Dendritic cell treated with granulocyte-macrophage colony-stimulating factor and Interleukin-4, amounts not matched to agents 40 ng/mL and 50 ng/mL, for 4 days (primary cell): Measurements from ENCODE around the gene ASTN2.

Source experiments
- H3K27ac Mint-ChIP-seq: one replicate; pipeline ENCODE4 v1.8.0; 2022; ENCODE audit warnings: mild to moderate bottlenecking, mixed read lengths
- H3K27me3 Mint-ChIP-seq: one replicate; pipeline ENCODE4 v1.8.0; 2022; ENCODE audit warnings: mild to moderate bottlenecking, mixed read lengths
- H3K36me3 Mint-ChIP-seq: one replicate; pipeline ENCODE4 v1.8.0; 2022; ENCODE audit warnings: low read depth, mixed read lengths
- H3K4me1 Mint-ChIP-seq: one replicate; pipeline ENCODE4 v1.8.0; 2022; ENCODE audit warnings: low read depth, mixed read lengths
- H3K4me3 Mint-ChIP-seq: one replicate; pipeline ENCODE4 v1.8.0; 2022; ENCODE audit warnings: mild to moderate bottlenecking, moderate library complexity, mixed read lengths
- H3K9me3 Mint-ChIP-seq: one replicate; pipeline ENCODE4 v1.8.0; 2022; ENCODE audit warnings: mixed read lengths
- intact Hi-C: fragments of 100-400 bp; cut with micrococcal nuclease; formaldehyde crosslinking; loops from one replicate; pipeline ENCODE4 v1.15.0; 2022

Gene ASTN2

GRCh38 chr9:117095081-117095480, 319.8 kb downstream of the ASTN2 start:
- no peak overlapping the region for H3K4me3 Mint-ChIP-seq
- H3K27me3 Mint-ChIP-seq: peaks cover 1% of the 10 kb centered on the region
- H3K4me1 Mint-ChIP-seq: no peaks in the 10 kb centered on the region
- no peak overlapping the region for H3K27ac Mint-ChIP-seq
- H3K36me3 Mint-ChIP-seq: no peaks in the 10 kb centered on the region
- intact Hi-C loops: no loop called here
- H3K9me3 Mint-ChIP-seq: no peaks in the 10 kb centered on the region

- Mint-ChIP-seq H3K27me3 (peaks cover 1% of the 10 kb centered on the region), H3K9me3 (no peaks in the 10 kb centered on the region), H3K4me3 (no peak overlapping the region), H3K4me1 (no peaks in the 10 kb centered on the region), H3K36me3 (no peaks in the 10 kb centered on the region), H3K27ac (no peak overlapping the region)
- intact Hi-C loops: no loop called here
These were observed 320.7 kb downstream of the ASTN2 start for GRCh38 chr9:117093891-117094844.

- Mint-ChIP-seq H3K4me3 (no peak overlapping the region), H3K27ac (no peak overlapping the region), H3K27me3 (peaks cover 1% of the 10 kb centered on the region), H3K36me3 (no peaks in the 10 kb centered on the region), H3K4me1 (no peaks in the 10 kb centered on the region), H3K9me3 (no peaks in the 10 kb centered on the region)
- intact Hi-C loops: no loop called here
These were observed 322.3 kb downstream of the ASTN2 start for GRCh38 chr9:117092582-117092981.

- intact Hi-C loops: no loop called here
- H3K9me3 Mint-ChIP-seq: no peaks in the 10 kb centered on the region
- H3K27me3 Mint-ChIP-seq: peaks cover 1% of the 10 kb centered on the region
- no peak overlapping the region for H3K4me3 Mint-ChIP-seq
- H3K27ac Mint-ChIP-seq: no peak overlapping the region
- no peaks in the 10 kb centered on the region for H3K36me3 Mint-ChIP-seq
- H3K4me1 Mint-ChIP-seq: no peaks in the 10 kb centered on the region
These were observed 323.3 kb downstream of the ASTN2 start for GRCh38 chr9:117091529-117091928.

- Mint-ChIP-seq H3K9me3 (no peaks in the 10 kb centered on the region), H3K4me3 (no peak overlapping the region), H3K4me1 (no peaks in the 10 kb centered on the region), H3K27ac (no peak overlapping the region), H3K36me3 (no peaks in the 10 kb centered on the region), H3K27me3 (peaks cover 1% of the 10 kb centered on the region)
- intact Hi-C loops: no loop called here
These were observed 326.1 kb downstream of the ASTN2 start for GRCh38 chr9:117088786-117089185.

GRCh38 chr9:117088140-117088539, 326.7 kb downstream of the ASTN2 start:
- no peaks in the 10 kb centered on the region for H3K36me3 Mint-ChIP-seq
- H3K4me1 Mint-ChIP-seq: no peaks in the 10 kb centered on the region
- H3K27me3 Mint-ChIP-seq: peaks cover 1% of the 10 kb centered on the region
- intact Hi-C loops: no loop called here
- H3K4me3 Mint-ChIP-seq: no peak overlapping the region
- H3K9me3 Mint-ChIP-seq: no peaks in the 10 kb centered on the region
- no peak overlapping the region for H3K27ac Mint-ChIP-seq

- intact Hi-C loops: no loop called here
- no peaks in the 10 kb centered on the region for H3K36me3 Mint-ChIP-seq
- no peak overlapping the region for H3K4me3 Mint-ChIP-seq
- H3K27ac Mint-ChIP-seq: no peak overlapping the region
- no peaks in the 10 kb centered on the region for H3K4me1 Mint-ChIP-seq
- H3K27me3 Mint-ChIP-seq: peaks cover 2% of the 10 kb centered on the region
- H3K9me3 Mint-ChIP-seq: no peaks in the 10 kb centered on the region
These were observed 330.6 kb downstream of the ASTN2 start for GRCh38 chr9:117084221-117084620.

GRCh38 chr9:117083559-117083958, 331.3 kb downstream of the ASTN2 start:
- Mint-ChIP-seq H3K4me1 (no peaks in the 10 kb centered on the region), H3K27me3 (peaks cover 2% of the 10 kb centered on the region), H3K9me3 (no peaks in the 10 kb centered on the region), H3K36me3 (no peaks in the 10 kb centered on the region), H3K4me3 (no peak overlapping the region), H3K27ac (no peak overlapping the region)
- intact Hi-C loops: no loop called here

- no peak overlapping the region for H3K27ac Mint-ChIP-seq
These were observed 333.1 kb downstream of the ASTN2 start for GRCh38 chr9:117081641-117082317.

GRCh38 chr9:117080765-117081390, 334.0 kb downstream of the ASTN2 start:
- intact Hi-C loops: no loop called here
- Mint-ChIP-seq H3K9me3 (no peaks in the 10 kb centered on the region), H3K27me3 (peaks cover 2% of the 10 kb centered on the region), H3K4me3 (no peak overlapping the region), H3K36me3 (no peaks in the 10 kb centered on the region), H3K4me1 (no peaks in the 10 kb centered on the region), H3K27ac (no peak overlapping the region)

More at GRCh38 chr9:117081641-117082317, 333.1 kb downstream of the ASTN2 start:
- H3K36me3 Mint-ChIP-seq: no peaks in the 10 kb centered on the region
- no peaks in the 10 kb centered on the region for H3K4me1 Mint-ChIP-seq
- H3K27me3 Mint-ChIP-seq: peaks cover 2% of the 10 kb centered on the region
- no peaks in the 10 kb centered on the region for H3K9me3 Mint-ChIP-seq
- intact Hi-C loops: no loop called here
- H3K4me3 Mint-ChIP-seq: no peak overlapping the region

- intact Hi-C loops: no loop called here
- H3K36me3 Mint-ChIP-seq: no peaks in the 10 kb centered on the region
- no peak overlapping the region for H3K4me3 Mint-ChIP-seq
These were observed 338.1 kb downstream of the ASTN2 start for GRCh38 chr9:117076571-117077290.

GRCh38 chr9:117075636-117076035, 339.2 kb downstream of the ASTN2 start:
- Mint-ChIP-seq H3K9me3 (no peaks in the 10 kb centered on the region), H3K27ac (no peak overlapping the region), H3K4me3 (no peak overlapping the region), H3K27me3 (no peaks in the 10 kb centered on the region), H3K36me3 (no peaks in the 10 kb centered on the region), H3K4me1 (no peaks in the 10 kb centered on the region)
- intact Hi-C loops: no loop called here

More at GRCh38 chr9:117076571-117077290, 338.1 kb downstream of the ASTN2 start:
- no peaks in the 10 kb centered on the region for H3K4me1 Mint-ChIP-seq
- H3K9me3 Mint-ChIP-seq: no peaks in the 10 kb centered on the region
- H3K27me3 Mint-ChIP-seq: no peaks in the 10 kb centered on the region
- no peak overlapping the region for H3K27ac Mint-ChIP-seq

GRCh38 chr9:117074784-117075520, 339.9 kb downstream of the ASTN2 start:
- H3K27me3 Mint-ChIP-seq: no peaks in the 10 kb centered on the region

More at GRCh38 chr9:117074784-117075520, 339.9 kb downstream of the ASTN2 start:
- Mint-ChIP-seq H3K36me3 (no peaks in the 10 kb centered on the region), H3K4me1 (no peaks in the 10 kb centered on the region), H3K4me3 (no peak overlapping the region), H3K9me3 (no peaks in the 10 kb centered on the region), H3K27ac (no peak overlapping the region)
- intact Hi-C loops: no loop called here
